ENCODE results near the gene PTGER2.
A peak's percentile ranks its signal among the peaks of the same experiment; 100 is the strongest.

The PTGER2 gene

DNA sequence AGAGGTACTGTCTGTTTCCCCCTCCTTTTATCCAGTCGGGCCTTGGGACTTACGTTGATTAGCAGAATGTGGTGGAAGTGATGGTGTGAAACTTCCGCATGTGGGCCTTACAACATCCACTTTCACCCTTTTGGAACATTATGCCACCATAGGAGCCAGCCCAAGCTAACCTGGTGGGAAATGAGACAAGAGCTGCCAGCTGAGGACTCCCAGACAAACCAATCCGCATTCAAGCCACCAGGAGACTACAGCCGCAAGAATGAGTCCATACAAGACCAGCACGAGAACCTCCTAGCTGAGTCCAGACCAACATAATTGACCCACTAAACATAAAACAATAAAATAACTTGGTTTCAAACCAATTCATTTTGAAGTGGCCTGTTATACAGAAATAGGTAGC lies 9.1 kb upstream of the PTGER2 start:
- no peak for DNase-seq (ENCODE audit: low read depth in 3 of 3, low spot score in 1 of 3)

DNA sequence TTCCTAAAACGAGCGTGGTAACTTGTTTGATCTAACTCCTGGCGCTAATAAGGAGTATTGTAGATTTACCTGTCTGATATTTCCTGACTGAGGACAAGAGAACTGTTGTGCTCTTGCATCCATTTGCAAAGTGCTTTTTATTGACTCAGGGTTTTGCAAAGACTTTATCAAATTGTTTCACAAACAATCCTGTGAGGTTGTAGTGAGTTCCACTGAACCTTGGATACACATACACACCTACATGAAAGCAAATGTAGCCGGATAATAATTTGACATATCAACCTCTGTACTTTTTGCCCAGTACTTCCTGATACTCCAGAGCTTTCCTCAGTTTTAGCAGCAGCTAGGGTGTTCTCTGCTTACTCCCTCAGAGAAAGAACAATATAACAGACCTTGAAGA lies 6.7 kb upstream of the PTGER2 start:
- DNase-seq (ENCODE audit: low read depth in 3 of 3, low spot score in 1 of 3): no peak

DNA sequence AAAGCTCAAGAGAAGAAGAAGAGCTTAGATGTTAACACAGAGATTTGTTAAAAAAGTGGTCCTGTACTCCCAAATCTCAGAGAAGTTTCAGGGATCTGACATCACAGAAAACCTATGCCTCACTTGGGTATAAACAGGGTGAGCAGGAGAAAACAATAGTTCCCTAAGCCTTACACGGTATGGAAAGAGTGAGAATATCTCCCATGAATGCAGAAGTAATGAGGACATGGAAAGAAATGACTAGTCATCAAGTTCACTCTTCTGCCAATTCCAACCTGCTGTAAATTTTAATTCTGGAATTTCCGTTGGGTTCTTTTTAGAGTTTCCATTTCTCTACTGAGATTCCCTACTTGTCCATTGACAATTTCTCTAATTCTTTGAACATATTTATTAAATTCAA lies 6.2 kb upstream of the PTGER2 start:
- no peak for DNase-seq (ENCODE audit: low read depth in 3 of 3, low spot score in 1 of 3)

DNA sequence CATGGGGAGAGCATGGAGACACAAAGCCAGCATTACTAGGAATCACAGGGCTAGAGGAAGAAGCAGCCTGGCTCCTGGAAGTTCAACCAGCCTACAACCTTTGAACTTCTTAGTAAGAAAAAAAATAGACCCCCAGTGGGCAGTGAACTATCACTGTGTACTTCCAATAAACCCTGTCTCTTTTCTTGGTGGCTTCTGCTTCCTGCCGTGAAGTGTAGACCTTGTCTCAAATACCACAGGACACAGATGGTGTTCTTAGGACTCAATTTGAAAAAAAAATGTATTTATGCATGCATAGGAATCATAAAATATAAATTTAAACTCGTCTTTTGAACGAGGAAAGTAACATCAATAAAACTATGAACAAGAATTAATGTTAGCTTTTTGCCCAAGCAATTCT lies 3.6 kb upstream of the PTGER2 start:
- no peak for DNase-seq (ENCODE audit: low read depth in 3 of 3, low spot score in 1 of 3)

DNA sequence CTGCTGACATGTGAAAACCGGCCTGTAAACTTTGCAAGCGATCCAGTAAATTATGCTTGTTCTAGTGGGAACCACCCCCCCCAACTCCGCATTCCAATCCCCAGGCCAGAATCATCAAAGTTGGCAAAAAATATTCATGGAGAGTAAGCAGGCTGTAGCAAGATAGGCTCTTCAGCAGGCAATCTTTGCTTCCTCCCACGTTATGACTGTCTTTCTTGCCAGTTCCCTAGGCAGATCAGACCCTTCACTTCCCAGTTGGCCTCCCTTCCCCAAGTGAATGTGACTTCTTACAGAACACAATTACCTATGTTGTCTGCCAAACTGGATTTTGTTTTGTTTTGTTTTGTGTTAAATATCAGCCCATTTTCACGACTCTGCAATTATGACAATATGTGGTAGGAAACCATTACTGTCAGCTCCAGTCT lies 1.2 kb upstream of the PTGER2 start:
- no peak for DNase-seq (ENCODE audit: low read depth in 3 of 3, low spot score in 1 of 3)

DNA sequence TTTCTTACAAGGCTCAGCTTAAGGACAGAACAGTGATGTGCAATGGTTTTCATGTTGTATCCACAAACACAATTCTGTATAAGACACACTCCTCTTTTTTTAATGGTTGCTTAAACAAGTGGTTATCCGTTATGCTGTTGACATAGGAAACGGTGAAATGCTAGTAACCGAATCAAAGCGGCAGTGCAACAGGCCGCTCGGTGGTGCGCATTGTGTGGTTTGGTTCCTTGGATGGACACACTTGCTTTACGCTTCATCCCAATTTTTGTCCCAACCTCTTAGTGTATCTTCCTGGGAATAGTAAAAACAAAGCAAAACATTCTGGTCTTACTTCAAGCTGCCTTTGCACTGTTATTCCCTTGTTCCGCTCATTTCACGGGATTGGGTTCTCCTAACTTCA lies 650 bp upstream of the PTGER2 start:
- DNase-seq (ENCODE audit: low read depth in 3 of 3, low spot score in 1 of 3): no peak

DNA sequence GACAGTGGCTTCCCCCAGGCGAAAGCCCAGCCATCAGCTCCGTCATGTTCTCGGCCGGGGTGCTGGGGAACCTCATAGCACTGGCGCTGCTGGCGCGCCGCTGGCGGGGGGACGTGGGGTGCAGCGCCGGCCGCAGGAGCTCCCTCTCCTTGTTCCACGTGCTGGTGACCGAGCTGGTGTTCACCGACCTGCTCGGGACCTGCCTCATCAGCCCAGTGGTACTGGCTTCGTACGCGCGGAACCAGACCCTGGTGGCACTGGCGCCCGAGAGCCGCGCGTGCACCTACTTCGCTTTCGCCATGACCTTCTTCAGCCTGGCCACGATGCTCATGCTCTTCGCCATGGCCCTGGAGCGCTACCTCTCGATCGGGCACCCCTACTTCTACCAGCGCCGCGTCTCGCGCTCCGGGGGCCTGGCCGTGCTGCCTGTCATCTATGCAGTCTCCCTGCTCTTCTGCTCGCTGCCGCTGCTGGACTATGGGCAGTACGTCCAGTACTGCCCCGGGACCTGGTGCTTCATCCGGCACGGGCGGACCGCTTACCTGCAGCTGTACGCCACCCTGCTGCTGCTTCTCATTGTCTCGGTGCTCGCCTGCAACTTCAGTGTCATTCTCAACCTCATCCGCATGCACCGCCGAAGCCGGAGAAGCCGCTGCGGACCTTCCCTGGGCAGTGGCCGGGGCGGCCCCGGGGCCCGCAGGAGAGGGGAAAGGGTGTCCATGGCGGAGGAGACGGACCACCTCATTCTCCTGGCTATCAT lies 663 bp downstream of the PTGER2 start:
- peak in 1 of 3 donors; percentile 10 for DNase-seq (ENCODE audit: low read depth in 3 of 3, low spot score in 1 of 3)

DNA sequence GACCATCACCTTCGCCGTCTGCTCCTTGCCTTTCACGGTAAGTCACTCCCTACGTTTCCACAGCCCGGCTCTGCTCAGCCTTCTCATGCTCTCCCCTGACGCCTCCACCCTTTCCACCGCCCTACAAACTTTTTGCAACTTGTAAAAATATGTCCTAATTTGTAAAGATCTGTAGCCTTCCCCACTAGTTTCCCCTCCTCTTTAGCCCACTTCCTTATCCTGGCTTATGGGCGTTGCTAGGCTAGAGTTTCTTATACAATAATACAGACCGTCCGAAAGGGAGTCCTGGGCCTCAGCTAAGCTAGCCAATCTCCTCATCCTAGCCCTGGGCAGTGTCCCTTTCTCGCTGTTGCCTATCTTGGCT lies 1.2 kb downstream of the PTGER2 start:
- no peak for DNase-seq (ENCODE audit: low read depth in 3 of 3, low spot score in 1 of 3)

DNA sequence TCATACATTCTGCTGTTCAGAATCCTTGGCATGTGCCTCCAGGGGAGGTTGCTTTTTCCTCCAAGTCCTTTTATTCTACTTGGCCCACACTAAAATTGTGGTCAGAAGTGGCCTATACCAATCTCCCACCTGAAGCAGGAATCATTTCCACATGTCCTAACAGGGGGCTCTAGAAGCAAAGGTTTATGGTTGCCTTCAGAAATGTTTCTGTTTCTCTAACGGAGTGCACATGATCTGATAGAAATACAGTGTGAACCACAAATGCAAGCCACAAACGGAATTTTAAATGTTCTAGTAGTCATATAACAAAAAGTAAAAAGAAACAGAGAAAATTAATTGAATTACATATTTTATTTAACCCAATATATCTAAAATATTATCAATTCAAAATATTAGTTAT lies 4.0 kb downstream of the PTGER2 start:
- no peak for DNase-seq (ENCODE audit: low read depth in 3 of 3, low spot score in 1 of 3)

DNA sequence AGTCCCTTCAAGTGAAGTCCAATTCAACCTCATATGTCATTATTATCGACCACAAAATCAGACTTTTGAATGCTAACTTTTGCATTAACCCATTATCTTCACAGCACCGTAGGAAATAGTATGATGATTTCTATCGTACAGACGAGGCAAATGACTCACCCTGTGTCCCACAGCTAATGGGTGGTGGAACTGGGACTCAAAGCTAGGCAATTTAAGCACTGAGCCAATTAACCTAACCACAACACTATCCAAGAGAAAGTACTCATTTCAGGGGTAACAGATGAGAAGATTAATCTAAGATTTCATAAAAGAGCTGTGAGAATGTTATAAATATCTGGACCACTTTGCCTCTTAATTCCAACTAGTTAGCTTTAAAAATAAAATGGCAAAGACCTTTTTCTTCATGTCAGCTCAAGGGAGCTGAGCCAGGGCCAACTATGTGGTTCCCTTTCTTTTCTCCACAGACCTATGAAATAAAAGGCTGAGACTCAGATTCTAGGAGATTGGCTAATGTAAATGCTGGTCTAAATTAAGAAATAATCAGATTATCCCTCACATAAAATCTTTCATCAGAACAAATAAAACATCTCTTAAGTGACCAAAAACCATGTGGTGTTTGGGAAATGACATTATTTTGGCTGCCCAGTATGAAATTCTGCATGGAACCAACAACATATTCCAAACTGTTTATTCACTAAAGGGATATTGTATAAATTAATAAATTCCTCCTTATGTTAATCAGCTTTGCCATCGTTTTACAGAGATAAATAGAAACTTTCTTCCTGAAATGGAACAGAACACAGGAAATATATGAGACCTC lies 4.9 kb downstream of the PTGER2 start:
- DNase-seq (ENCODE audit: low read depth in 3 of 3, low spot score in 1 of 3): no peak

DNA sequence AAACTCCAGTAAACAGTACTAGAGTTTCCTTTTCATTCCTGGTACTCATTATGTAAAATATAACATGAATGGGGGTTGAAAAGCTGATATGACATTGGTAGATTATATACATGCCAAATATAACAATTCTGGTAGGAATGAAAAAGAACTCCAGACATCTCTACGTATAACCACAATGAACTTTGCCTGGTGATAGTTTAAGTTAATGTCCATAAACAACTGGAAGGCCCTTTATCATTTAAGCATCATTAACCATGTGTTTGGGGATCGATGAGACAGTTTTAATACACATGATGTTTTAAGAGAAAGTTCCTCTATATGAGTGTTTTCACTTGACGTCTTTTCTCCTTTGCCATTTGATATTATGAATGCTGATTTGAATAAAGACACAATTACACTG lies 5.8 kb downstream of the PTGER2 start:
- DNase-seq (ENCODE audit: low read depth in 3 of 3, low spot score in 1 of 3): no peak

DNA sequence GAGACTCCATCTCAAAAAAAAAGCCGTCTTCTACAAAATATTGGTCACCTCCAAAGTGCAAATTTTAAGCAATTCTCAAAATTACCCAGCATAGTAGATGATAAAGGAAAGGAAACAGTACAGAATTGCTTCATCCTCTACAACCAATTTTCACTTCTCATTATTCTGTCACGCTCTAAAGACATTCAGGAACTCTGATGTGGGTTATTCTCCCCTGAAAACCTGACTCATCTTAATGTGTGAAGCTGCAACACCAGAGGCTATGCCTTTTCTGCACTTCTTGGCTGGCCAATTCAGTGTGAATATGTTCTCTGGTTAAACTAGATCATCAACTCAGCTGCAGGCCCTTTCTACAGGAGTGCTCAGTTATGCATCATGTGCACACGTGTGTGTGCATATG lies 11.0 kb downstream of the PTGER2 start:
- no peak for DNase-seq (ENCODE audit: low read depth in 3 of 3, low spot score in 1 of 3)

DNA sequence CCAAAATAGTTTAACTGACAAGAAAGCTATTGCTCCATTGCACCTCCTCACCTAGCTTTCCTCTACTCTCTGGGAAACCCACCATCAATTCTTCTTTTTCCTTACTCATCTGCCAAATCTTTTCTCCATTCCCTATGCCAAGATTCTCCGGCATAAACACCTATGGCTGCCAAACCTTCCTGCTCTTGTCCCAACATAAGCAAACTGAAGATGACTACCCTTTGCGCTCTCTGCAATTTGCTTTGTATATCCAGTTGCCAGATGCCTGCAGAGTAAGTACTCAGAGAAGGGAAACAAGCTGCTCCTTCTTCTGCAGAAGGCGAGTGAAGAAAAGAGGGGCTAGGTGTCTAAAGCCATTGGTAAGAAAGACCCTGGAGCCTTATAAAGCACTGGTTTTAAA lies 11.5 kb downstream of the PTGER2 start:
- DNase-seq (ENCODE audit: low read depth in 3 of 3, low spot score in 1 of 3): no peak

DNA sequence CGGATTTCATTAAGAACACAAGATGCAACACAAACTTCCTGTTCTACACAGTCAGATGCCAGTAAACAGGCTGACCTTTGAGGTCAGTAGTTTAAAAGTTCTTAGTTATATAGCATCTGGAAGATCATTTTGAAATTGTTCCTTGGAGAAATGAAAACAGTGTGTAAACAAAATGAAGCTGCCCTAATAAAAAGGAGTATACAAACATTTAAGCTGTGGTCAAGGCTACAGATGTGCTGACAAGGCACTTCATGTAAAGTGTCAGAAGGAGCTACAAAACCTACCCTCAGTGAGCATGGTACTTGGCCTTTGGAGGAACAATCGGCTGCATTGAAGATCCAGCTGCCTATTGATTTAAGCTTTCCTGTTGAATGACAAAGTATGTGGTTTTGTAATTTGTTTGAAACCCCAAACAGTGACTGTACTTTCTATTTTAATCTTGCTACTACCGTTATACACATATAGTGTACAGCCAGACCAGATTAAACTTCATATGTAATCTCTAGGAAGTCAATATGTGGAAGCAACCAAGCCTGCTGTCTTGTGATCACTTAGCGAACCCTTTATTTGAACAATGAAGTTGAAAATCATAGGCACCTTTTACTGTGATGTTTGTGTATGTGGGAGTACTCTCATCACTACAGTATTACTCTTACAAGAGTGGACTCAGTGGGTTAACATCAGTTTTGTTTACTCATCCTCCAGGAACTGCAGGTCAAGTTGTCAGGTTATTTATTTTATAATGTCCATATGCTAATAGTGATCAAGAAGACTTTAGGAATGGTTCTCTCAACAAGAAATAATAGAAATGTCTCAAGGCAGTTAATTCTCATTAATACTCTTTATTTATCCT lies 13.5 kb downstream of the PTGER2 start:
- no peak for DNase-seq (ENCODE audit: low read depth in 3 of 3, low spot score in 1 of 3)

DNA sequence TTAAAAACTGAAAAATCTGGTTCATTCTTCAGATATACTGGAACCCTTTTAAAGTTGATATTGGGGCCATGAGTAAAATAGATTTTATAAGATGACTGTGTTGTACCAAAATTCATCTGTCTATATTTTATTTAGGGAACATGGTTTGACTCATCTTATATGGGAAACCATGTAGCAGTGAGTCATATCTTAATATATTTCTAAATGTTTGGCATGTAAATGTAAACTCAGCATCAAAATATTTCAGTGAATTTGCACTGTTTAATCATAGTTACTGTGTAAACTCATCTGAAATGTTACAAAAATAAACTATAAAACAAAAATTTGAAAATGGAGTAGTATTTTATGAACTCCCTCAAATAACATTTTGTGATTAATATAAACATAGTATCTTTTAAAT lies 14.2 kb downstream of the PTGER2 start:
- no peak for DNase-seq (ENCODE audit: low read depth in 3 of 3, low spot score in 1 of 3)

DNA sequence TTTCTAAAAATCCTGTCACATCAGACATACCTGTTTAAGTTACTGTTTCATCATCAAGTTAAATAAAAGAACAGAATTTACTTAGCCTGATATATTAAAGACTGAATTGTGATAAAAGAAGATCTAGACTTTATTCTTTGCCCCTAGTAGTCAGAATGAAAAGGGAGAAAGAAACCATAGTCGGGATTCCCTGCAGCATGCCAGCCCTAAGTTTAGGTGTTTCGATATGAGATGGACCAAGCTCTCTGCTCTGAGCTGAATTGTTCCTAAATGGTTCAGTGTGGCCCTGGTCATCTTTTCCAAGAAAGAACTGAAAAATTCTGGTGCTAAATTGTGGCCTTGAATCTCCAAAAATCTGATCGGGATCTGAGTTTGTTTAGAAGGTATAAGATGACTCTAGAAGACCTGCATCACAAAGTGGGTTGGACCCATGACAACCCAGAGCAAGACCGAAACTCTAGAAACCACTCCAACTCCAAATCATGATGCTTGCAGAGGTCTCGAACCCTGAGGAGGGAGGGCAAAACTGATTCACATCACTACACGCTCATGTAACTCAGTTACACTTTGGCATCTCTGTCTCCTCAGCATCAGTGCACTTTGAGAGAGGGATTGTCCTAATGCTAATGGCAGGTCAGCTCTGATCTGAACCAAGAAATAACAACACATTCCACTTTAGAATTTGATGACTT lies 15.7 kb downstream of the PTGER2 start:
- no peak for DNase-seq (ENCODE audit: low read depth in 3 of 3, low spot score in 1 of 3)

DNA sequence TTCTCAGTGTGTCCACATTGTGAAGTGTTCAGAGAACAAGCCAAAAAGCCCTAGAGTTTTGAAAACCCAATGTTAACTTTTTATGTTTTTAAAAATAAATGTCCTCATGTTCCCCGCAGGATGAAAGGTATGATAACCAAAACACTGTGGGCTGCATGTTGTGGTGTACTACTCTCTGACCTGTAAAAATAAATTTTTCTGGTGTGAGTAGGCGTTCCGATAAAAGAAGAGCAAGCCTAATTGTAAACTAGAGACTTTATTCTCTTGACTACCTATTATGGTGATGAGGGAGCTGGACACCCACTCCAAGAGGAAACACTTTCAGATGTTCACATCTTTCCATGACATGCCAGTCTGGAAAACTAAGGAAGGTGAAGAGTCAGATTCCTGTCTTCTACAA lies 18.2 kb downstream of the PTGER2 start:
- DNase-seq (ENCODE audit: low read depth in 3 of 3, low spot score in 1 of 3): no peak

DNA sequence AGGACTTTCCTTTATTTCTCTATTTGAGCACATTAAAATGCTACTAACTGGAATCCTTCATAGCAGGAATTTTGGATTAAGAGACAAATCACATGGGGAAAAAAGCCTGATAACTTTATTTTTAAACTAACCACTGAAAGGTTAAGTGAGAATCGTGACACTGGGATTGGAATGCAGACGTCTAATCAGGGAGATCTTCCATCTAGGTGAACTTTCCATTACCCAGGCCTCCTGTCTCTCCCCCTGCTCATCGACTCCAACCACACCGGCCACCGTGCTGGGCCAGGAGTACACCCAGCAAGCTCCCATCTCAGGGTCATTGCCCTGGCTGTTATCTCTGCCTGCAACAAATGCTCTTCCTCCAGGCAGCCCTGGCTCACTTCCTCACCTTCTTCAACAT lies 19.0 kb downstream of the PTGER2 start:
- DNase-seq (ENCODE audit: low read depth in 3 of 3, low spot score in 1 of 3): no peak

DNA sequence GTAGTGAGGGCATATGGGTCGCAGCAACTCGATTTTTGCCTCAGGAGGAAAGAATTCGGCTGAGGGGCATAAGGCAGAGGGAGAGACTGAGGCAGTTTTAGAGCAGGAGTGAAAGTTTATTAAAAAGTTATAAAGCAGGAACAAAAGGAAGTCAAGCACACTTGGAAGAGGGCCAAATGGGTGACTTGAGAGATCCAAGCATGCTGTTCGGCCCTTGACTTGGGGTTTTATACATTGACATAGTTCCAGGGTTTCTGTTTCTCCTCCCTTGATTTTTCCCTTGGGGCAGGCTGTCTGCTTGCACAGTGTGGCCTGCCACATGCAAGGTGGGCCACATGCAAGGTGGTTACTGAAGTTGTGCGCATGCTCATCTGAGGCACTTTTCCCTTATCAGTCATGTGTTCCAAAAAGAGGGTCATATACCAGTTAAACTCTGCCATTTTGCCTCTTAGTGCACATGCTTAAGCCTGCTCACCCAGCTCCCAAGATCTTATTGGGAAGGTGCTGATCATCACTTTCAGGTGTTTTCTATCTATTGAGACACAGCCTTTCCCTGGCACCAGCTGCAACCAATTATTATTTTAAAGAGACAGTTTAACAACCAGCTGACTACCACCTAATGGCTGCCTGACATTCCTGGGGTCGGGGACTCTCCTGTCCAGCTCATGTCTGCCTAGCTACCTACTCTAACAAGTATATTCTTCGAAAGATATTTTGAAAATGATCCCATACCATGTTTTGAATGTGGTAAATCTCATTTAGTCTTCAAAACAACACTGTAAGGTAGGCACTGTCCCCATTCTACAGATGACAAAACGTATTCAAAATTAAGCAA lies 19.9 kb downstream of the PTGER2 start:
- no peak for DNase-seq (ENCODE audit: low read depth in 3 of 3, low spot score in 1 of 3)

DNA sequence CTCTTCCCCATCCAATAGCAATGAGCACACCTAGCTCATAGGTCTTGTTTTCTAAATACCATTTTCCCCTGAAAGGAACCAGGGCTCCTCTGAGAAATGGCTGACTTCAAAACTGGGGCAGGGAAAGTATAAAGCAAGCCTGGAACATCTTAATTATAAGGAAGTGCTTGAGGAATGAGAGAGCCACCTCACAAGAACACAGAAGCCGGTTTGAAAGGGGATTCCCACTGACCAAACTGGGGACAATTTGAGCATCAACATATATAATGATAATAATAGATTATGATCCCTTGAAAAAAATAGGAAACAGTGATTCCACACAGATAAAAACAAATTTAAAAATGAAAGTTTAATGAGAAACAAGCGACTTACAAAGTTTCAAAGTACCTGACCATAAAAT lies 22.1 kb downstream of the PTGER2 start:
- DNase-seq (ENCODE audit: low read depth in 3 of 3, low spot score in 1 of 3): no peak
